ENCODE results near the gene SNCB.

- TF ChIP-seq POLR2AphosphoS5 (IDR thresholded peaks at IDR 0.05; ENCODE audit: low read depth, low read length) (no peak), SIN3A (IDR thresholded peaks at IDR 0.05; ENCODE audit: borderline replicate concordance, insufficient read depth, low read length) (no peak), TAF1 (IDR thresholded peaks at IDR 0.05; ENCODE audit: borderline replicate concordance, insufficient read depth, low read length) (no peak), FOXP2 (optimal IDR thresholded peaks at IDR 0.05; ENCODE audit: borderline replicate concordance, extremely low read depth, extremely low read length, insufficient read depth) (no peak)
Observed at GRCh38 chr5:176612008-176612407, 18.3 kb downstream of the SNCB start.

Data from PFSK-1 (cell line).